Endothelial cell of umbilical vein (primary cell): ENCODE data around the gene CFAP69. TPM values are rescaled to one million over a fixed set of nuclear protein-coding genes. Genes with fewer than 3 reads are reported as not detected.

Source experiments
- BruUV-seq: library from RNA; stranded (reverse); fragments of 400-500 nt; replicated peaks from 2 replicates; lab custom pipeline; 2021; lab: Mats Ljungman, UMichigan
- CTCF ChIA-PET: fragments of 300-600, 350-600 bp; sonication (Branson Sonifier 250); formaldehyde crosslinking; loops from one replicate; lab custom pipeline; 2021; ENCODE audit warnings: antibody characterized with exemption, inconsistent platforms; lab: Charles Lee
- POLR2A ChIA-PET: fragments of 300-600, 350-600 bp; sonication (Branson Sonifier 250); formaldehyde crosslinking; loops from one replicate; lab custom pipeline; 2021; ENCODE audit warnings: antibody characterized with exemption, inconsistent platforms; lab: Charles Lee
- DNase-seq: peaks from one replicate; pipeline ENCODE4 v3.0.0-alpha.2; 2011; ENCODE audit warnings: low read depth, low spot score
- FAIRE-seq: peaks from 2 replicates; lab custom pipeline; 2011; peaks lifted over from hg19 to GRCh38; lab: Jason Lieb, UNC
- H2AFZ ChIP-seq: 2 replicates; pipeline ENCODE4 v1.6.0; 2012; ENCODE audit warnings: low read depth, low read length, control low read depth, inconsistent platforms
- H3K27ac ChIP-seq: 2 replicates; pipeline ENCODE4 v1.5.1; 2011; ENCODE audit warnings: low read depth, mild to moderate bottlenecking, control low read depth, low read length, moderate library complexity; ENCODE audit not compliant: insufficient read depth
- H3K27me3 ChIP-seq, 2 experiments: 2 replicates each; pipeline versions ENCODE4 v1.6.0 to v1.6.1; 2011; ENCODE audit warnings: low read length in 2 of 2, mixed read lengths in 1 of 2; ENCODE audit not compliant: control insufficient read depth in 2 of 2, insufficient read depth in 2 of 2
- H3K36me3 ChIP-seq, 2 experiments: 2 replicates in 1 of 2; 3 replicates in 1 of 2; pipeline ENCODE4 v1.5.1; 2011; ENCODE audit warnings: low read length in 2 of 2, mild to moderate bottlenecking in 1 of 2, moderate library complexity in 1 of 2; ENCODE audit not compliant: control insufficient read depth in 2 of 2, insufficient read depth in 2 of 2; ENCODE audit errors: extremely low read depth in 1 of 2
- H3K4me1 ChIP-seq: 3 replicates; pipeline ENCODE4 v1.5.1; 2011; ENCODE audit warnings: mild to moderate bottlenecking, low read length; ENCODE audit not compliant: control insufficient read depth, insufficient read depth; ENCODE audit errors: extremely low read depth
- H3K4me2 ChIP-seq: 2 replicates; pipeline ENCODE4 v1.6.1; 2011; ENCODE audit warnings: low read length, control low read depth, mixed read lengths; ENCODE audit not compliant: insufficient read depth
- H3K4me3 ChIP-seq, 3 experiments: fragments of 200-600 bp in 1 of 3; sonication (generic), shearing (Covaris generic) in 1 of 3; replicated peaks in 1 of 3; 2 replicates each; pipeline ENCODE4 v1.5.1; 2011 to 2016; ENCODE audit warnings: control low read depth in 3 of 3, low read length in 3 of 3, mild to moderate bottlenecking in 2 of 3, inconsistent platforms in 1 of 3, low read depth in 1 of 3, moderate library complexity in 1 of 3; ENCODE audit not compliant: insufficient read depth in 1 of 3
- H3K79me2 ChIP-seq: 2 replicates; pipeline ENCODE4 v1.6.0; 2012; ENCODE audit warnings: low read length, inconsistent platforms; ENCODE audit not compliant: control insufficient read depth, insufficient read depth
- H3K9ac ChIP-seq: replicated peaks from 2 replicates; pipeline ENCODE3; 2011; ENCODE audit warnings: low read length, control low read depth; ENCODE audit not compliant: insufficient read depth; ENCODE audit errors: extremely low read depth
- H3K9me1 ChIP-seq: replicated peaks from 3 replicates; pipeline ENCODE4 v1.6.0; 2011; ENCODE audit warnings: mild to moderate bottlenecking, low read length; ENCODE audit not compliant: control insufficient read depth, insufficient read depth; ENCODE audit errors: extremely low read depth
- H3K9me3 ChIP-seq: replicated peaks from 2 replicates; pipeline ENCODE4 v1.5.1; 2012; ENCODE audit warnings: low read length, inconsistent platforms; ENCODE audit not compliant: control insufficient read depth, insufficient read depth
- H4K20me1 ChIP-seq: replicated peaks from 2 replicates; pipeline ENCODE3; 2011; ENCODE audit warnings: mild to moderate bottlenecking, low read length; ENCODE audit not compliant: control insufficient read depth, insufficient read depth; ENCODE audit errors: extremely low read depth
- CTCF ChIP-seq, 2 donors: IDR thresholded peaks; 1 replicate in 1 of 2; 2 replicates in 1 of 2; pipeline ENCODE4 v1.5.1; 2011; ENCODE audit warnings: low read length in 2 of 2, mild to moderate bottlenecking in 2 of 2, moderate library complexity in 2 of 2, control low read depth in 1 of 2, inconsistent platforms in 1 of 2, low read depth in 1 of 2; ENCODE audit not compliant: insufficient read depth in 1 of 2; ENCODE audit errors: extremely low read depth in 1 of 2
- EZH2 ChIP-seq: IDR thresholded peaks from 2 replicates; pipeline ENCODE4 v1.6.1; 2012; ENCODE audit warnings: borderline replicate concordance, low read depth, mild to moderate bottlenecking, moderate library complexity, low read length, inconsistent platforms; ENCODE audit not compliant: severe bottlenecking
- FOS ChIP-seq: IDR thresholded peaks from 2 replicates; pipeline ENCODE4 v1.6.1; 2011; ENCODE audit warnings: mild to moderate bottlenecking, low read length, moderate library complexity, borderline replicate concordance; ENCODE audit not compliant: insufficient read depth
- GATA2 ChIP-seq: IDR thresholded peaks from 2 replicates; pipeline ENCODE4 v1.7.0; 2011; ENCODE audit warnings: low read depth, mild to moderate bottlenecking, moderate library complexity, mixed read lengths, low read length; ENCODE audit not compliant: insufficient read length, insufficient read depth
- JUN ChIP-seq: IDR thresholded peaks from 2 replicates; pipeline ENCODE4 v1.6.1; 2011; ENCODE audit warnings: borderline replicate concordance, low read depth; ENCODE audit not compliant: insufficient read length, insufficient read depth
- MAX ChIP-seq: IDR thresholded peaks from 2 replicates; pipeline ENCODE4 v1.6.1; 2011; ENCODE audit not compliant: insufficient read depth, insufficient read length
- MYC ChIP-seq: IDR thresholded peaks from one replicate; pipeline ENCODE4 v1.6.1; 2011; ENCODE audit warnings: mild to moderate bottlenecking, low read depth, low read length
- POLR2A ChIP-seq: IDR thresholded peaks from 2 replicates; pipeline ENCODE4 v1.6.1; 2012; ENCODE audit warnings: low read depth, mild to moderate bottlenecking, control low read depth, low read length
- POLR2AphosphoS5 ChIP-seq: IDR thresholded peaks from 2 replicates; pipeline ENCODE4 v1.6.1; 2012; ENCODE audit warnings: low read depth, mild to moderate bottlenecking, control low read depth, low read length, moderate library complexity; ENCODE audit not compliant: insufficient read depth
- dilution Hi-C: fragments of 300-500 bp; cut with MboI; formaldehyde crosslinking; loops from one replicate; pipeline ENCODE4 v1.15.0; 2019; ENCODE audit warnings: low sequenced_read_pairs; ENCODE audit not compliant: extremely low pct_ligation_motif_present
- intact Hi-C: fragments of 100-400 bp; cut with micrococcal nuclease; formaldehyde crosslinking; loops from one replicate; pipeline ENCODE4 v1.10.0; 2022
- polyA plus RNA-seq, 4 experiments: library from polyadenylated mRNA; depleted of rRNA in 3 of 4; stranded (reverse) in 3 of 4; unstranded in 1 of 4; fragments of >200 nt; gene quantifications; 2 replicates each; pipeline versions ENCODE4 v1.2.1 to v1.2.3, GENCODE V29; 2011 to 2012; ENCODE audit warnings: missing spikeins in 1 of 4
- total RNA-seq: library from RNA; stranded (reverse); gene quantifications from 2 replicates; pipeline ENCODE4 v1.2.3, GENCODE V29; 2021

CFAP69 gene
- total and polyA plus RNA-seq, 2 donors (not counting 3 experiments of a cell fraction or from before 2014, with no cell fraction given), result 0.81 to 4.4 TPM

GRCh38 chr7:90345016-90345415, 100.0 kb downstream of the CFAP69 start:
- TF ChIP-seq MYC (no peak), MAX (no peak), CTCF (IDR thresholded peaks at IDR 0.05; ENCODE audit: extremely low read depth in 1 of 2, insufficient read depth in 1 of 2, low read depth in 1 of 2, low read length in 2 of 2) (no peak), EZH2 (no peak), JUN (no peak), POLR2A (no peak), GATA2 (no peak), POLR2AphosphoS5 (no peak), FOS (no peak)
- H3K4me1 ChIP-seq, result peaks cover 12% of the 10 kb centered on the region
- DNase-seq (no peak), FAIRE-seq (no peak)
- CTCF ChIA-PET, result interaction anchor here (1.2 to 2.0 kb wide), 10 partner anchors 32 to 133 kb away, joined by 3 to 19 read pairs (median 8); partner anchors contain the start of genes CLDN12 and STEAP2
- no TSS peak for BruUV-seq
- H3K79me2 ChIP-seq, result peaks cover 17% of the 10 kb centered on the region
- no peak overlapping the region for H3K4me2 ChIP-seq
- H3K4me3 ChIP-seq, result no peak overlapping the region
- POLR2A ChIA-PET, result no interaction called here
- no peaks in the 10 kb centered on the region for H3K9me1 ChIP-seq
- peak overlapping the region; percentile 98 for H2AFZ ChIP-seq
- no peaks in the 10 kb centered on the region for H3K36me3 ChIP-seq
- intact Hi-C loops (loop anchor here (1.0 to 10.0 kb wide), 2 partner anchors 82 to 1530 kb away; no protein-coding TSS in a partner anchor), dilution Hi-C loops (no loop called here)
- H4K20me1 ChIP-seq, result no peaks in the 10 kb centered on the region
- H3K9me3 ChIP-seq, result no peaks in the 10 kb centered on the region
- no peak overlapping the region for H3K27ac ChIP-seq
- no peaks in the 10 kb centered on the region for H3K27me3 ChIP-seq
- no peak overlapping the region for H3K9ac ChIP-seq
